RCC 7860 (cell line): Measurements from ENCODE around the gene TMEM214.

ENCODE experiments used
- DNase-seq: peaks from one replicate; pipeline ENCODE4 v3.0.0-alpha.2; 2015; ENCODE audit warnings: low spot score
- FAIRE-seq: peaks from 2 replicates; lab custom pipeline; 2012; peaks lifted over from hg19 to GRCh38; lab: Jason Lieb, UNC

Gene TMEM214

GRCh38 chr2:27009716-27010115 lies 23.0 kb upstream of the TMEM214 start:
- FAIRE-seq (no peak), DNase-seq (no peak)

GRCh38 chr2:27010139-27010538 lies 22.6 kb upstream of the TMEM214 start:
- FAIRE-seq (no peak), DNase-seq (peak; percentile 27)

GRCh38 chr2:27013738-27014137 lies 19.0 kb upstream of the TMEM214 start:
- FAIRE-seq: no peak
- DNase-seq: no peak

GRCh38 chr2:27014771-27015433 lies 17.9 kb upstream of the TMEM214 start:
- DNase-seq: no peak
- FAIRE-seq: no peak

GRCh38 chr2:27016801-27017325 lies 15.9 kb upstream of the TMEM214 start:
- DNase-seq (peak; percentile 36), FAIRE-seq (peak; percentile 22)

- no peak for FAIRE-seq
- no peak for DNase-seq
Measured at GRCh38 chr2:27018142-27018541, 14.6 kb upstream of the TMEM214 start.

- no peak for FAIRE-seq
Measured at GRCh38 chr2:27019459-27019858, 13.3 kb upstream of the TMEM214 start.

GRCh38 chr2:27019931-27020855 lies 12.6 kb upstream of the TMEM214 start:
- DNase-seq (no peak), FAIRE-seq (peak; percentile 27)

More at GRCh38 chr2:27019459-27019858, 13.3 kb upstream of the TMEM214 start:
- no peak for DNase-seq

GRCh38 chr2:27021253-27022049 lies 11.3 kb upstream of the TMEM214 start:
- DNase-seq (peak; percentile 70), FAIRE-seq (peak; percentile 82)

- FAIRE-seq: no peak
- DNase-seq: no peak
Measured at GRCh38 chr2:27023740-27024139, 9.0 kb upstream of the TMEM214 start.

- FAIRE-seq: no peak
- DNase-seq: no peak
Measured at GRCh38 chr2:27024188-27024587, 8.6 kb upstream of the TMEM214 start.

GRCh38 chr2:27024812-27025211 lies 8.0 kb upstream of the TMEM214 start:
- DNase-seq (no peak), FAIRE-seq (no peak)

- DNase-seq: no peak
- no peak for FAIRE-seq
Measured at GRCh38 chr2:27025281-27025800, 7.4 kb upstream of the TMEM214 start.

GRCh38 chr2:27025861-27026851 lies 6.6 kb upstream of the TMEM214 start:
- FAIRE-seq: no peak
- no peak for DNase-seq

GRCh38 chr2:27027211-27027651 lies 5.5 kb upstream of the TMEM214 start:
- no peak for DNase-seq
- FAIRE-seq: no peak

GRCh38 chr2:27029051-27029450 lies 3.7 kb upstream of the TMEM214 start:
- no peak for FAIRE-seq
- DNase-seq: peak; percentile 28

GRCh38 chr2:27033253-27033852 lies 588 bp downstream of the TMEM214 start:
- FAIRE-seq: no peak
- DNase-seq: no peak

GRCh38 chr2:27038012-27038411 lies 5.2 kb downstream of the TMEM214 start:
- no peak for FAIRE-seq
- DNase-seq: no peak
